NCI-H1048 (cell line): Measurements from ENCODE around the gene ROMO1.
"Not testable (repeated sequence)": the region's sequence is repeated elsewhere in the genome, so short reads cannot be mapped to it uniquely, and the experiment has no call there.

Source experiments
- DNase-seq: peaks from one replicate; lab custom pipeline; 2025; lab: John Stamatoyannopoulos, UW

Gene ROMO1

DNA sequence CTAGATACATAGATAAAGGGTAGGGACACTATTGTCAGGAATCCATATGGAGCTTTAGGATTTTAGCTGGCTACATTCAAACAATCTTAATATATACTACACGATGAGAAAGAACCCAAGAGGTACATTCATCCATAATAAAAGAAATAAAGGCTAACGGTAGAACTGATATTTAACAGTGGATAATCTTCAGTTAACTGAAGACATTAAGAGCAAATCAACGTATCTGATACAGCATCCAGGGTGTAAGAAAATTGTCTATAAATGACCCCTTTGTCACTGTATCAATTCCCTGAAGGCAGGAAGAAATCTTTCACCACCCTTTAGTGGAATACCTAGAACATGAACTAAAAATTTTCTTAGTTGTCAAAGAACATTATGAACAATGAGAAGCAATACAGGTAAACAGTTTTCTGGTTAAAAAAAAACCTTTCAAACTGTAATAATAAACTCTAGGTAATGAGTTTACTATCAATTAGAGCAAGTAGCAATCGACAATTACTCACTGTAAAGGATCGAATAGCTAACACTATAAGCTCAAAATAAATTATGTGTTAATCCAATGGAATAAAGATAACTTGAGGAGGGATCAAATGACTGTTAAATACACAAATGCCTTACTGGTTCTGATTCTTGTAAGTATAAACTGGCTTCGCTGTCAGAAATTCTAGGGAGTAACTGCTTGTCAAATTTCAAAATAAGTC, 11.8 kb downstream of the ROMO1 start:
- DNase-seq = no peak

DNA sequence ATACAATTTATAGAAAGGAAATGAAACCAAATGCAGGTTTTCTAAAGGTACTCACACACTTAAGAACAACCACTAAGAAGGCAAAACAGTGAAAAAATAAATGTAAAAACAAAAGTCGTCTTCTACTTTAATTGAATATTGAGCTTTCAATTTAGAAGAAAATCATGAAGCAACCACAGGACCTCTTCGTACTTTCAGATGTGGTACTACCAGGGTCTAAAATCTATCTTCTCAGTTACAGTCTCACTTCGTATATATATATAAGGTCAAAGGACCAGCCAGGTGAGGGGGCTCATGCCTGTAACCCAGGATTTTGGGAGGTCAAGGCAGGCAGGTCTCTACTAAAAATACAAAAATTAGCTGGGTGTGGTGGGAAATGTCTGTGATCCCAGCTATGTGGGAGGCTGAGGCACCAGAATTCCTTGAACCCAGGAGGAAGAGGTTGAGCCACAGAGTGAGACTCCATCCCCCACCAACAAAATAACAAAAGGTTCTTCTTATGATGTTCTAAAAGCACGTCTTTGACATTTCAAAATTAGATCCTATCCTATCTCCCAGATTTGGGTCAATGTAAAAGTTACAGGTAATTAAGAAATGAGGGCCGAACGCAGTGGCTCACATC, 12.5 kb downstream of the ROMO1 start:
- no peak for DNase-seq

- not testable (repeated sequence) for DNase-seq
These were observed 13.9 kb downstream of the ROMO1 start for GRCh38 chr20:35713120-35713519.

DNA sequence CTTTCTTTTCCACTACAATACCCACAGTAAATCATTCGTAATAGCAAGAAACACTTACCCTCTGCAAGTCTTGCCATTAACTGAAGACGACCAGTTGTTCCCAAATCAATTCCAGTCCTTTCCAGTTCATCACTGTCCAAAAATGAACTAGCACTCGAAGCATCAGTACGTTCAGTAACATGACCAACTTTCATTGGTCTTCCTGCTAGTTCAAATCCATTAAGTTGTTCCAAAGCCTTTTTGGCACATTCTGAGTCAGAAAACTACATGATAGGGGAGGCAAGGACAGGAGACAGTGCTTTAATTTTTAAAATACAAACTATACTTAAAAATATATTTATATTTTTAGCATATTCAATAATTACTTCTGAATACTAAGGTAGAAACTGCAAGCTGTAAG, 14.9 kb downstream of the ROMO1 start:
- no peak for DNase-seq

DNA sequence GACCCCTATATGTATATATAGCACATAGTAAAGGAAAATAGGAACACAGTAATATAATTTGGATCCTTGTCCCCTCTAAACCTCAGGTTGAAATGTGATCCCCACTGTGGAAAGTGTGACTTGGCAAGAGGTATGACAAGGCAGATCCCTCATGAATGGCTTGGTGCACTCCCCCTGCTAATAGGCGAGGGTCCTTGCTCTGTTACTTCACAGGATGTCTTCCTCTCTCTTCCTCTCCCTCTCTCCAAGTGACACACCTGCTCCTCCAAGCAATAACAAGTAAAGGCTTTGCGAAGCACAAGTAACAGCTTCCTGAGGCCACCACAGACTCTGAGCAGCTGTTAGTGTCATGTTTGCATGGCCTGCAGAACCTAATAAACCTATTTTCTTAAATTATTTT, 16.4 kb downstream of the ROMO1 start:
- DNase-seq = no peak

DNA sequence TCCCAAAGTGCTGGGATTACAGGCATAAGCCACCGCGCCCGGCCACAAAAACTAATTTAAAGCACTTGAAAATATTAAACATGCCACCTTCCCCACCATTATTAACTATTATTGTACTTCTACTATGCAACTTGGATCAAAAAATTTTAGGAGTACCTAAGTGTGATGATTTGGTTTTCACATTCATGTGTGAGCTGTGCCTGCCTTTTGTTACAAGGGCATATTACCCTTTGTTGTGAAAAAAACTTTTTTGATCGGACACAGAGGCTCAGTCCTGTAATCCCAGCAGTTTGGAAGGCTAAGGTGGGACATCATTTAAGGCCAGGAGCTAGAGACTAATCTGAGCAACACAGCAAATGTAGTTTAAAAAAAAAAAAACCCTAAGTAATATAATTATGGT, 17.1 kb downstream of the ROMO1 start:
- DNase-seq = no peak

DNA sequence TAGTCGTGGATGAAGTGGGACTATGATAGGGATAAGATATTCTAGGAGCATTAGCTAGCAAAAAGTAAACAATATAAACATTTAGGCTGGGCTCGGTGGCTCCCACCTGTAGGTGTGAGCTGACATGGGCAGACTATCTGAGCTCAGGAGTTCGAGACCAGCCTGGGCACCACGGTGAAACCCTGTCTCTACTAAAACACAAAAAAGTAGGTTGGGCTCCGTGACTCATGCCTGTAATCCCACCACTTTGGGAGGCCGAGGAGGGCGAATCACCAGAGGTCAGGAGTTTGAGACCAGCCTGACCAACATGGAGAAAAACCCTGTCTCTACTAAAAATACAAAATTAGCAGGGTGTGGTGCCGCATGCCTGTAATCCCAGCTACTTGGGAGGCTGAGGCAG, 19.1 kb downstream of the ROMO1 start:
- DNase-seq = not testable (repeated sequence)

- no peak for DNase-seq
These were observed 19.9 kb downstream of the ROMO1 start for GRCh38 chr20:35718972-35719635.

- no peak for DNase-seq
These were observed 20.5 kb downstream of the ROMO1 start for GRCh38 chr20:35719717-35720116.

- no peak for DNase-seq
These were observed 21.2 kb downstream of the ROMO1 start for GRCh38 chr20:35720165-35721123.

GRCh38 chr20:35721219-35721618, 22.0 kb downstream of the ROMO1 start:
- no peak for DNase-seq

GRCh38 chr20:35721621-35722020, 22.4 kb downstream of the ROMO1 start:
- no peak for DNase-seq

DNA sequence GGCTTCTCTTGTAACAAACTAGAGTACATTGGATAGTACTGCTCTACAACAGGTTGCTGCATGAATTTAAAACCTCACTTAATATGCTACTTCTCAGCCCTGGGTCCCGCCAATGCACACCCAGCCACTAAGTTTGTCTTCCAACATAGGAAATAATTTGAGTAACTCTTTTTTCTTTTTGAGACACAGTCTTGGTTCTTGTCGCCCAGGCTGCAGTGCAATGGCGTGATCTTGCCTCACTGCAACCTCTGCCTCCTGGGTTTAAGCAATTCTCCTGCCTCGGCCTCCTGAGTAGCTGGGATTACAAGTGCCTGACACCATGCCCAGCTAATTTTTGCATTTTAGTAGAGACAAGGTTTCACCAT, 24.1 kb downstream of the ROMO1 start:
- not testable (repeated sequence) for DNase-seq

- DNase-seq = not testable (repeated sequence)
These were observed 24.6 kb downstream of the ROMO1 start for GRCh38 chr20:35723652-35724320.

DNA sequence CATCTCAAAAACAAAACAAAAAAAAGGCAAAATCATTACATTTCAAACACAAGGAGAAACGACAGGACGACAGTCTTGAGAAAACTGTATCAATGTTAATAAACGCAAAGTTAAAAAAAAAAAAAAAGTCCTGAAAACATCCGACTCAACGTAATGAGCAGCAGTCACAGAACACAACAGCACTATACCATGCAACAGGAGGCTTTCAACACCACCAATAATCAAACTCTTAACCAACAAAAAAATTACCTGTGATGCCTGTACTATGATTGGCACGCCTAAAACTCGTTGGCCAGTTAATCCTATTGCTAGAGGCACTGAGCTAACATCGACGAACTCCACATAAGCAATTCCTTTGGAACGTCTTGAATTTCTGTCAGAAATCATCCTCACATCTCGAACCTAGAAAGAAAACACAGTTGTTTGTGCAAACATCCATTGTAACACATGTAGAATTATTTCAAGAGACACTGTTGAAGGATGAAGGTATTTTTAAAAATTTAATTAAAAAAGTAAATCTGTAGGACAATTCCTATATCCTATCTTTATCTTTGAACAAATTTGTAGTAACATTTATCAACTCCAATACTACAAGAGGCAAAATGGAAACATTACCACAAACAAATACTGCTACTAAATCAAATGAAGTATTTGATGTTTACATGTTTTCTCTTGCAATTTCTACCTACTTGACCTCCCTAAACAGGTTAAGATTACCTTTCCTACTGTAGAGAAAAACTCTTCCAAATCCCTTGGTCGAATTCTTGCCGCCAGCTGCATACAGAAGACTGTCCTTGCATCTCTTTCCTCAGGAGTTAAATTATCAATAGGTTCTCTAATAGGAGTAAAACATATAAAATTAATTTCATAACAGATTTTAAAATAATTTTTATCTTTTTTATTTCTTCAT, 25.4 kb downstream of the ROMO1 start:
- no peak for DNase-seq

- no peak for DNase-seq
These were observed 27.9 kb downstream of the ROMO1 start for GRCh38 chr20:35726842-35727711.

DNA sequence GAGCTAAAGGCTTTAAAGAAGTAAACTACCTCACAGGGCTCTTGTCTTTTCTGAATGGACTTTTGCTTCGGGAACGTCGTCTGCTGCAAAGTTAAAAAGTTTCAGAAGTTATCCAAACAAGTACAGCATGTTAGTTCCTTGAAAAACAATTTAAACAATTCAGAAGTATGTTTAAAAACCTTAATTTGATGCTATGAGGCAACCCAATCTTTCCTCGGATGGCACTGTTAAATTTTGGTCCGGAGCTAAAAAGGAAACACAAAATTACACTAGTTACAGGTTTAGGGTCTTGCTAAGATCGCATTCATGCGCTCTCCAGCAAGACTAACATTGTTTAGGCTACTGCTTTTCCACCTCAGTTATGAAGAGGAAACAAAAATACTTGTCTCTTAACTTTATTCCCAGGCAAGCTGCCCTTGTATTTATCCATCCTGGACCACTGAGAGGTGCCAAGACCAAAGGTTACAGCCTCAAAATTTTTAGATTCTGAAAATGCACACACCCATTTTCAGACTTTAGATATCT, 30.1 kb downstream of the ROMO1 start:
- DNase-seq = no peak

DNA sequence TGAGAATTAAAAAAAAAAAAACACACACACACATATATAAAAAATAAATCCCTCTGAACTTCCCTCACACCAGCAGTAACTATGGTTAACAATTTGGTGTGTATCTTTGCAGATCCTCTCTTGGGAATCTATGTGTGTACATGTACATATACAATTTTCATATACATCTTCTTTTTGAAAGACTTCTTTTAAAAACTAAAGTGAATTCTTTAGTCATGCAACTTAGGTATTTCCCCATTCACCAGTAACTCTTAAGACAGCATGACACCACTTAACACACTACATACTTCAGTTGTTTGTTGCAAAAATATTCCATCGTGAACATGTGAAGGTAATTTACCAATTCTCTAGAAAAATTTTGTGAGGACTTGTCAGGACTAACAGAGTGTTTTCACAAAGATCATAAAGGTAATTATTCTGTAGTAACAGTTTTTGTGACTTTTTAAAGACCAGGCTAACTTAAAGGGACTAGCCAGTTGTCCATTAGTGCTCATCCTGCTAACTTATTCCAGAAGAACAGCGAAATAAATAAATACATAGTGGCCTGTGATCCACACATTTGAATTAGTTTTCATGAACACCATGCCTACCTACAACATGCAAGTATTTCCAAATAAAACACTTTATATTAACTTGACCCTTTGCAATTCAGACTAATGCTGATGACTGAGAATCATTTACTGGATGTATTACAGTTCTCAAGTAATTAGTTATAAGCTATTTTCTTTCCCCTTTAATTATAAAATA, 30.8 kb downstream of the ROMO1 start:
- no peak for DNase-seq
